HEK293 (cell line): ENCODE data around the gene POLR2E.

ENCODE experiments used
- BCL11B ChIP-seq: fragments of 450-650 bp; formaldehyde crosslinking; IDR thresholded peaks from 2 replicates; pipeline ENCODE4 v1.5.1; 2016; ENCODE audit warnings: low read depth, missing biosample characterization, missing genetic modification characterization
- IKZF3 ChIP-seq: fragments of 450-650 bp; IDR thresholded peaks from 2 replicates; pipeline ENCODE4 v1.5.0; 2018; ENCODE audit warnings: missing biosample characterization, mild to moderate bottlenecking, missing genetic modification characterization, moderate library complexity
- KLF16 ChIP-seq: fragments of 450-650 bp; formaldehyde crosslinking; IDR thresholded peaks from 2 replicates; pipeline ENCODE4 v1.5.1; 2017; ENCODE audit warnings: missing biosample characterization, missing genetic modification characterization
- OSR2 ChIP-seq: fragments of 450-650 bp; formaldehyde crosslinking; IDR thresholded peaks from 2 replicates; pipeline ENCODE4 v1.5.1; 2016; ENCODE audit warnings: missing biosample characterization, missing genetic modification characterization
- OVOL3 ChIP-seq: fragments of 450-650 bp; formaldehyde crosslinking; IDR thresholded peaks from 2 replicates; pipeline ENCODE4 v1.5.1; 2016; ENCODE audit warnings: missing biosample characterization, missing genetic modification characterization
- PATZ1 ChIP-seq: fragments of 450-650 bp; formaldehyde crosslinking; IDR thresholded peaks from 2 replicates; pipeline ENCODE4 v1.5.1; 2016; ENCODE audit warnings: missing biosample characterization, missing genetic modification characterization
- RBAK ChIP-seq: fragments of 450-650 bp; formaldehyde crosslinking; IDR thresholded peaks from 2 replicates; pipeline ENCODE4 v1.5.1; 2016; ENCODE audit warnings: missing biosample characterization, missing genetic modification characterization
- SCRT2 ChIP-seq: fragments of 450-650 bp; formaldehyde crosslinking; IDR thresholded peaks from 2 replicates; pipeline ENCODE4 v1.5.1; 2016; ENCODE audit warnings: missing biosample characterization, missing genetic modification characterization
- SP2 ChIP-seq: fragments of 450-650 bp; formaldehyde crosslinking; IDR thresholded peaks from 2 replicates; pipeline ENCODE4 v1.5.1; 2016; ENCODE audit warnings: missing biosample characterization, missing genetic modification characterization
- YY1 ChIP-seq: fragments of 450-650 bp; formaldehyde crosslinking; IDR thresholded peaks from 2 replicates; pipeline ENCODE4 v1.5.1; 2018; ENCODE audit warnings: missing biosample characterization, missing genetic modification characterization
- ZFP37 ChIP-seq: fragments of 450-650 bp; formaldehyde crosslinking; IDR thresholded peaks from 2 replicates; pipeline ENCODE4 v1.5.1; 2016; ENCODE audit warnings: missing biosample characterization, missing genetic modification characterization
- ZFP69B ChIP-seq: fragments of 450-650 bp; formaldehyde crosslinking; IDR thresholded peaks from 2 replicates; pipeline ENCODE4 v1.5.1; 2016; ENCODE audit warnings: missing biosample characterization, missing genetic modification characterization
- ZNF10 ChIP-seq: fragments of 450-650 bp; formaldehyde crosslinking; IDR thresholded peaks from 2 replicates; pipeline ENCODE4 v1.5.1; 2017; ENCODE audit warnings: missing biosample characterization, missing genetic modification characterization
- ZNF175 ChIP-seq: fragments of 450-650 bp; formaldehyde crosslinking; IDR thresholded peaks from 2 replicates; pipeline ENCODE4 v1.5.1; 2016; ENCODE audit warnings: missing biosample characterization, missing genetic modification characterization
- ZNF211 ChIP-seq: fragments of 450-650 bp; formaldehyde crosslinking; IDR thresholded peaks from 2 replicates; pipeline ENCODE4 v1.5.1; 2016; ENCODE audit warnings: low read depth, missing biosample characterization, missing genetic modification characterization
- ZNF23 ChIP-seq: fragments of 450-650 bp; formaldehyde crosslinking; IDR thresholded peaks from 2 replicates; pipeline ENCODE4 v1.5.1; 2016; ENCODE audit warnings: missing biosample characterization, missing genetic modification characterization, borderline replicate concordance
- ZNF274 ChIP-seq, 2 experiments: fragments of 200-500 bp in 1 of 2; fragments of 450-650 bp in 1 of 2; sonication (Bioruptor generic) in 1 of 2; formaldehyde crosslinking in 1 of 2; IDR thresholded peaks; 2 replicates each; pipeline versions ENCODE4 v1.5.1 to v1.6.1; 2014 to 2016; ENCODE audit warnings: borderline replicate concordance in 1 of 2, inconsistent platforms in 1 of 2, low read length in 1 of 2, missing biosample characterization in 1 of 2, missing genetic modification characterization in 1 of 2
- ZNF311 ChIP-seq: fragments of 450-650 bp; formaldehyde crosslinking; IDR thresholded peaks from 2 replicates; pipeline ENCODE4 v1.5.1; 2017; ENCODE audit warnings: missing biosample characterization, missing genetic modification characterization, borderline replicate concordance
- ZNF335 ChIP-seq: fragments of 450-650 bp; formaldehyde crosslinking; conservative IDR thresholded peaks from 2 replicates; pipeline ENCODE4 v1.5.1; 2016; ENCODE audit warnings: missing biosample characterization, missing genetic modification characterization
- ZNF391 ChIP-seq: fragments of 450-650 bp; formaldehyde crosslinking; IDR thresholded peaks from 2 replicates; pipeline ENCODE4 v1.5.1; 2016; ENCODE audit warnings: low read depth, missing biosample characterization, missing genetic modification characterization, borderline replicate concordance
- ZNF521 ChIP-seq: fragments of 450-650 bp; formaldehyde crosslinking; IDR thresholded peaks from 2 replicates; pipeline ENCODE4 v1.5.1; 2017; ENCODE audit warnings: missing biosample characterization, mild to moderate bottlenecking, missing genetic modification characterization
- ZNF555 ChIP-seq: fragments of 450-650 bp; formaldehyde crosslinking; conservative IDR thresholded peaks from 2 replicates; pipeline ENCODE4 v1.5.1; 2017; ENCODE audit warnings: missing biosample characterization, mild to moderate bottlenecking, missing genetic modification characterization, inconsistent platforms
- ZNF561 ChIP-seq: fragments of 450-650 bp; IDR thresholded peaks from 2 replicates; pipeline ENCODE4 v1.5.1; 2018; ENCODE audit warnings: missing biosample characterization, missing genetic modification characterization, borderline replicate concordance
- ZNF623 ChIP-seq: fragments of 450-650 bp; formaldehyde crosslinking; IDR thresholded peaks from 2 replicates; pipeline ENCODE4 v1.5.1; 2016; ENCODE audit warnings: missing biosample characterization, missing genetic modification characterization
- ZNF658 ChIP-seq: fragments of 450-650 bp; formaldehyde crosslinking; IDR thresholded peaks from 2 replicates; pipeline ENCODE4; 2016; ENCODE audit warnings: missing biosample characterization, missing genetic modification characterization
- ZNF692 ChIP-seq: fragments of 450-650 bp; formaldehyde crosslinking; IDR thresholded peaks from 2 replicates; pipeline ENCODE4 v1.5.1; 2016; ENCODE audit warnings: missing biosample characterization, missing genetic modification characterization
- ZNF701 ChIP-seq: fragments of 450-650 bp; formaldehyde crosslinking; IDR thresholded peaks from 2 replicates; pipeline ENCODE4 v1.5.1; 2016; ENCODE audit warnings: missing biosample characterization, missing genetic modification characterization
- ZNF777 ChIP-seq: fragments of 450-650 bp; formaldehyde crosslinking; IDR thresholded peaks from 2 replicates; pipeline ENCODE4 v1.5.1; 2017; ENCODE audit warnings: missing biosample characterization, missing genetic modification characterization, borderline replicate concordance
- TF ChIP-seq, protein P1 (sequence below): fragments of 450-650 bp; IDR thresholded peaks from 2 replicates; pipeline ENCODE4 v1.5.1; 2018; ENCODE audit warnings: missing biosample characterization, mild to moderate bottlenecking, missing genetic modification characterization
- TF ChIP-seq, protein P2 (sequence below): fragments of 450-650 bp; formaldehyde crosslinking; IDR thresholded peaks from 2 replicates; pipeline ENCODE4 v1.5.1; 2016; ENCODE audit warnings: missing biosample characterization, missing genetic modification characterization, borderline replicate concordance
- TF ChIP-seq, protein P3 (sequence below): fragments of 450-650 bp; formaldehyde crosslinking; IDR thresholded peaks from 2 replicates; pipeline ENCODE4 v1.5.1; 2016; ENCODE audit warnings: missing biosample characterization, missing genetic modification characterization

POLR2E gene

DNA sequence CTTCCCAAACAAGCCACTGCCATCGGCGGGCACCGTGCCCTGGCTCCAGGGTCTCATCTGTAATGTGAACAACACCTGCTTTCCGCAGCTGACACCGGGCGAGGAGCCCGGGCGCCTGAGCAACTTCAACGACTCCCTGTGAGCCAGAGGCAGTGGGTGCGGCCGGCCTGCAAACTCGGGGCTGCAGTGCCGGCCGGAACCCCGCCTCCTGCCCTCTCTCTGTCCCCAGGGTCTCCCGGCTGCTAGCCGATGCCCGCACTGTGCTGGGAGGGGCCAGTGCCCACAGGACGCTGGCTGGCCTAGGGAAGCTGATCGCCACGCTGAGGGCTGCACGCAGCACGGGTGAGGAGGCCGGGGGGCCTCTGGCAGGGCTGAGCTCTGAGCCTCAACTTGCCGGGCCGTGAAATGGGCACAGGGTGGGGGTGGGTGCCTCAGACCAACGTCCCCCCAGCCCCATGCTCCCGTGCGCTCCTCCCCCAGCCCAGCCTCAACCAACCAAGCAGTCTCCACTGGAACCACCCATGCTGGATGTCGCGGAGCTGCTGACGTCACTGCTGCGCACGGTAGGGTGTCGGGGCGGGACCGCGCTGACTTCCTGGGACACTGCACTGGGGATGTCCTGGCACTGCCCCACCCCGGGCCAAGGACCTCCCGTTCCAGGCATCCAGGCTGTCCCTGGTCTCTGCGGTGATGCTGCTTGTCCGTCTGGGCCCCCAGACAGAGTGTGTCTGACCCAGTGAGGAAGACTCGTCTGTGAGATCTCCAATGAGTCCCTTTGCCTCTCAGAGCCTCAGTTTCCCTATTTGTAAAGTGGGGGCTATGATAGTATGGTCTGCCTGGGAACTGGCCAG, 53.1 kb downstream of the POLR2E start (continued):
- TF ChIP-seq ZNF692 (tag by site-specific recombination) (no peak), RBAK (no peak), ZNF211 (no peak), ZNF175 (no peak), ZNF521 (no peak), BCL11B (tag by site-specific recombination) (peak; percentile 42; the same call in 1 of the 2 replicates), ZNF701 (tag by site-specific recombination) (no peak), ZNF391 (tag by site-specific recombination) (no peak), ZNF623 (tag by site-specific recombination) (no peak), ZNF23 (tag by site-specific recombination) (no peak), ZNF10 (tag by site-specific recombination) (no peak), SP2 (no peak; the same call in 1 of the 2 replicates), ZNF311 (tag by site-specific recombination) (no peak), ZNF274 (IDR thresholded peaks at IDR 0.05; ENCODE audit: low read length) (no peak), ZNF274 (tag by site-specific recombination; IDR thresholded peaks at IDR 0.05; ENCODE audit: borderline replicate concordance) (no peak), ZNF777 (tag by site-specific recombination) (no peak), ZNF658 (tag by site-specific recombination) (no peak), KLF16 (tag by site-specific recombination) (no peak), SCRT2 (no peak), OVOL3 (tag by site-specific recombination) (no peak), ZNF561 (tag by site-specific recombination) (no peak), ZNF555 (no peak), IKZF3 (tag by site-specific recombination) (no peak), YY1 (tag by site-specific recombination) (no peak), PATZ1 (tag by site-specific recombination) (peak; percentile 55), ZNF335 (tag by site-specific recombination) (no peak), OSR2 (no peak), ZFP37 (tag by site-specific recombination) (no peak), ZFP69B (no peak)
- TF ChIP-seq, protein P1, sequence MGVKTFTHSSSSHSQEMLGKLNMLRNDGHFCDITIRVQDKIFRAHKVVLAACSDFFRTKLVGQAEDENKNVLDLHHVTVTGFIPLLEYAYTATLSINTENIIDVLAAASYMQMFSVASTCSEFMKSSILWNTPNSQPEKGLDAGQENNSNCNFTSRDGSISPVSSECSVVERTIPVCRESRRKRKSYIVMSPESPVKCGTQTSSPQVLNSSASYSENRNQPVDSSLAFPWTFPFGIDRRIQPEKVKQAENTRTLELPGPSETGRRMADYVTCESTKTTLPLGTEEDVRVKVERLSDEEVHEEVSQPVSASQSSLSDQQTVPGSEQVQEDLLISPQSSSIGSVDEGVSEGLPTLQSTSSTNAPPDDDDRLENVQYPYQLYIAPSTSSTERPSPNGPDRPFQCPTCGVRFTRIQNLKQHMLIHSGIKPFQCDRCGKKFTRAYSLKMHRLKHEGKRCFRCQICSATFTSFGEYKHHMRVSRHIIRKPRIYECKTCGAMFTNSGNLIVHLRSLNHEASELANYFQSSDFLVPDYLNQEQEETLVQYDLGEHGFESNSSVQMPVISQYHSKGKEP (tag by site-specific recombination), result no peak
- TF ChIP-seq, protein P2, sequence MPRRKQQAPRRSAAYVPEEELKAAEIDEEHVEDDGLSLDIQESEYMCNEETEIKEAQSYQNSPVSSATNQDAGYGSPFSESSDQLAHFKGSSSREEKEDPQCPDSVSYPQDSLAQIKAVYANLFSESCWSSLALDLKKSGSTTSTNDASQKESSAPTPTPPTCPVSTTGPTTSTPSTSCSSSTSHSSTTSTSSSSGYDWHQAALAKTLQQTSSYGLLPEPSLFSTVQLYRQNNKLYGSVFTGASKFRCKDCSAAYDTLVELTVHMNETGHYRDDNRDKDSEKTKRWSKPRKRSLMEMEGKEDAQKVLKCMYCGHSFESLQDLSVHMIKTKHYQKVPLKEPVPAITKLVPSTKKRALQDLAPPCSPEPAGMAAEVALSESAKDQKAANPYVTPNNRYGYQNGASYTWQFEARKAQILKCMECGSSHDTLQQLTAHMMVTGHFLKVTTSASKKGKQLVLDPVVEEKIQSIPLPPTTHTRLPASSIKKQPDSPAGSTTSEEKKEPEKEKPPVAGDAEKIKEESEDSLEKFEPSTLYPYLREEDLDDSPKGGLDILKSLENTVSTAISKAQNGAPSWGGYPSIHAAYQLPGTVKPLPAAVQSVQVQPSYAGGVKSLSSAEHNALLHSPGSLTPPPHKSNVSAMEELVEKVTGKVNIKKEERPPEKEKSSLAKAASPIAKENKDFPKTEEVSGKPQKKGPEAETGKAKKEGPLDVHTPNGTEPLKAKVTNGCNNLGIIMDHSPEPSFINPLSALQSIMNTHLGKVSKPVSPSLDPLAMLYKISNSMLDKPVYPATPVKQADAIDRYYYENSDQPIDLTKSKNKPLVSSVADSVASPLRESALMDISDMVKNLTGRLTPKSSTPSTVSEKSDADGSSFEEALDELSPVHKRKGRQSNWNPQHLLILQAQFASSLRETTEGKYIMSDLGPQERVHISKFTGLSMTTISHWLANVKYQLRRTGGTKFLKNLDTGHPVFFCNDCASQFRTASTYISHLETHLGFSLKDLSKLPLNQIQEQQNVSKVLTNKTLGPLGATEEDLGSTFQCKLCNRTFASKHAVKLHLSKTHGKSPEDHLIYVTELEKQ (tag by site-specific recombination), result no peak
- TF ChIP-seq, protein P3, sequence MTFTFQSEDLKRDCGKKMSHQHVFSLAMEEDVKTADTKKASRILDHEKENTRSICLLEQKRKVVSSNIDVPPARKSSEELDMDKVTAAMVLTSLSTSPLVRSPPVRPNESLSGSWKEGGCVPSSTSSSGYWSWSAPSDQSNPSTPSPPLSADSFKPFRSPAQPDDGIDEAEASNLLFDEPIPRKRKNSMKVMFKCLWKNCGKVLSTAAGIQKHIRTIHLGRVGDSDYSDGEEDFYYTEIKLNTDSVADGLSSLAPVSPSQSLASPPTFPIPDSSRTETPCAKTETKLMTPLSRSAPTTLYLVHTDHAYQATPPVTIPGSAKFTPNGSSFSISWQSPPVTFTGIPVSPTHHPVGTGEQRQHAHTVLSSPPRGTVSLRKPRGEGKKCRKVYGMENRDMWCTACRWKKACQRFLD (tag by site-specific recombination), result no peak
